Esophagus muscularis mucosa (tissue), 4 donors: Measurements from ENCODE around the gene PARP1.

Experiments
- EP300 ChIP-seq: sonication (generic); formaldehyde crosslinking; IDR thresholded peaks from one replicate; pipeline ENCODE4 v1.6.1; 2017; ENCODE audit warnings: antibody characterized with exemption
- POLR2A ChIP-seq: fragments of 450-650 bp; IDR thresholded peaks from one replicate; pipeline ENCODE4 v1.6.1; 2017; ENCODE audit warnings: antibody characterized with exemption, moderate library complexity, mild to moderate bottlenecking, low read depth
- POLR2AphosphoS5 ChIP-seq, 2 donors: sonication (generic); formaldehyde crosslinking; IDR thresholded peaks; one replicate each; pipeline ENCODE4 v1.6.1; 2017; ENCODE audit warnings: antibody characterized with exemption in 2 of 2
- TF ChIP-seq, protein P1 (sequence below), 3 experiments: fragments of 200-600 bp in 2 of 3; fragments of 450-650 bp in 1 of 3; sonication (generic) in 2 of 3; IDR thresholded peaks; one replicate each; pipeline ENCODE4 v1.5.1; 2017 to 2019; ENCODE audit warnings: antibody characterized with exemption in 3 of 3, mild to moderate bottlenecking in 2 of 3, moderate library complexity in 1 of 3

DNA sequence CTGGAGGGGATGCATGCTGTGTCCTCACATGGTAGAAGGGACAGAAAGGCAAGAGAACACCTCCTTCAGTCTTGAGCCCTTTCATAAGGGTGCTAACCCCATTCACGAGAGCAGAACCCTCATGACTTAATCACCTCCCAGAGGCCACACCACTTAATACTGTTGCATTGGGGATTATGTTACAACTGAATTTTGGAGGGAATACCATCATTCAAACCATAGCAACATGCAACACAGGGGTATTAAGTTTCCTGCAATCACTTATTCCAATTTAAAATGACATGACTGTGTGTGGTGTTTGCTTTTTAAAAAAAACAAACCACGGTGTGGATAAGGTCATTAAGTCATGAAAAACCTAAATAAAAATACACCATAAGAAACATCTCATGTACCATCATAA, 95.8 kb downstream of the PARP1 start:
- TF ChIP-seq, protein P1, sequence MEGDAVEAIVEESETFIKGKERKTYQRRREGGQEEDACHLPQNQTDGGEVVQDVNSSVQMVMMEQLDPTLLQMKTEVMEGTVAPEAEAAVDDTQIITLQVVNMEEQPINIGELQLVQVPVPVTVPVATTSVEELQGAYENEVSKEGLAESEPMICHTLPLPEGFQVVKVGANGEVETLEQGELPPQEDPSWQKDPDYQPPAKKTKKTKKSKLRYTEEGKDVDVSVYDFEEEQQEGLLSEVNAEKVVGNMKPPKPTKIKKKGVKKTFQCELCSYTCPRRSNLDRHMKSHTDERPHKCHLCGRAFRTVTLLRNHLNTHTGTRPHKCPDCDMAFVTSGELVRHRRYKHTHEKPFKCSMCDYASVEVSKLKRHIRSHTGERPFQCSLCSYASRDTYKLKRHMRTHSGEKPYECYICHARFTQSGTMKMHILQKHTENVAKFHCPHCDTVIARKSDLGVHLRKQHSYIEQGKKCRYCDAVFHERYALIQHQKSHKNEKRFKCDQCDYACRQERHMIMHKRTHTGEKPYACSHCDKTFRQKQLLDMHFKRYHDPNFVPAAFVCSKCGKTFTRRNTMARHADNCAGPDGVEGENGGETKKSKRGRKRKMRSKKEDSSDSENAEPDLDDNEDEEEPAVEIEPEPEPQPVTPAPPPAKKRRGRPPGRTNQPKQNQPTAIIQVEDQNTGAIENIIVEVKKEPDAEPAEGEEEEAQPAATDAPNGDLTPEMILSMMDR (IDR thresholded peaks at IDR 0.05): no peak
- TF ChIP-seq POLR2A (no peak), EP300 (no peak), POLR2AphosphoS5 (IDR thresholded peaks at IDR 0.05) (no peak)
